NCI-H2107 (cell line): Measurements from ENCODE around the gene ASAP2.

ENCODE experiments used
- DNase-seq: peaks from one replicate; lab custom pipeline; 2025; lab: John Stamatoyannopoulos, UW

Gene ASAP2

DNA sequence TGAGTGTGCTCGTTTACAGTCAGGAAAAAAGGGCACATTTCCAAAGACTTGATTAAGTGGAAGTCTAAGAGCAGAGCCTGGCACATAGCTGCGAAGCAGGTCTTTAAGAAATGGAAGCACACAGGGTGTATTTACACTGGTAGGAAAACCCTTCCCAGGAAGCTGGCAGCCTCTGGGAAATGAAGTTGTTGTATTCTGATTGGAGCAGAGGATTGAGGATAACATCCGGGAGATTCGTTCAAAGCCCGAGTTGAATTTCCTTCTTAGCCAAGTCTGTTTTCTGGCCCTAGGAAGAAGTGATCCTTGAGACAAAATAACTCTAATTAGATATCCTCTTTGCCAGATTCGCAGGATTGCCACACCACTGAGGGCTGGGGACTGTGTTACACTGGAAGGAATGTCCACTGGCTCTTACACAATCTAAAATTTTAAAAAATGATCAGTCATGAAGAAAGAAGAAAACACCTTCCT is 140.8 kb downstream of the ASAP2 start:
- DNase-seq: no peak

DNA sequence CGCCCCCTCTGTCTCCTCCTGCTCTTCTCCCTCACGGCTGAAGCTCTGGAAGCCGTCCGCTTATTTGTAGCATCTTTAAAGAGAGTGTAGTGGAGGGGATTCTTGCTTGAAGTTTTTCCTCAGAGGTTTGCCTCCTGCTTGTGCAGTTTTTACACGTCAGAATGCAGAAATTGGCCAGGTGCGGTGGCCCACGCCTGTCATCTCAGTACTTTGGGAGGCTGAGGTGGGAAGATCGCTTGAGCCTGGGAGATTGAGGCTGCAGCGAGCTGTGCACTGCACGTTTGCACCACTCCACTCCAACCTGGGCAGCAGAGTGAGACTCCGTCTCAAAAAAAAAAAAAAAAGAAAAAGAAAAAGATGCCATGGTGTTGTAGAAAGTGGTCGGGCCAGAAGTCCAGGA is 147.7 kb downstream of the ASAP2 start:
- no peak for DNase-seq

GRCh38 chr2:9355270-9355669 is 148.7 kb downstream of the ASAP2 start:
- DNase-seq: no peak

DNA sequence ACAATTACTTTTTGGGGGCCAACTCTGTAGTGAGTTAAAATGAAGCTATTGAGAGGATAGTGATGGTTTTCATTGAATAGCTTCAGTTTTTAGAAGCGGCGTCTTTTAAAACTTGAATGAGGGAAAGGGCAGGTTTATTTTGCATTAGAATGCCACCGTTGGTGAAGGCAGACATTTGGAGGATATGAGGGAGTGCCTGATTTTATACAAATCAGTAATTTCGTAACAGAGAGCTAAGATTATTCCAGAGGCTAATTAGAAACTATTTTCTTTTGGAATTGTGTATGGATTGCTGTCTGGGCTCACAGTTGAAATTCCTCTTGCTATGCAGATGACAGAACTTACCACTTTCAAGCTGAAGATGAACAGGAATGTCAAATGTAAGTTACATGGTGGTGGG is 149.1 kb downstream of the ASAP2 start:
- DNase-seq: no peak

- no peak for DNase-seq
These were observed 149.6 kb downstream of the ASAP2 start for GRCh38 chr2:9356261-9356660.

DNA sequence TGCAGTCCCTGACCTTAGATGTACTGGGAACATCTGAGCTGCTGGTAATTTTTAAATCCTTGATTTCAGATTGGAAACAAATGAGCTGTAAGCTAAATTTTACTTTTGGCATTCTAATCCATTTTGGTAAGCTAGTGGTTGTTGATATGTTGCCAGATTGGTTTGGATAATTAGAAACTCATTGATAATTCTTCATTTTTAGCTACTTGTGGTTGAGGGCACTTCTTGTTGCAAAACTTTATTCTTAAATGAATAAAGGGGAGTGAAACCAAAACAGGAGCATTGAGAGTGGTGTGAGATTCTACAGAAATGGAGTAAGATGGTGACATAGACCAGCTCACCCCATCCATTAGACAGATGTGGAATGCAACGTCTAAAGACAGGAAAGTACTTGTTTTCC is 152.2 kb downstream of the ASAP2 start:
- DNase-seq: no peak

GRCh38 chr2:9359463-9359862 is 152.9 kb downstream of the ASAP2 start:
- DNase-seq: no peak

GRCh38 chr2:9360110-9360509 is 153.5 kb downstream of the ASAP2 start:
- DNase-seq: no peak

DNA sequence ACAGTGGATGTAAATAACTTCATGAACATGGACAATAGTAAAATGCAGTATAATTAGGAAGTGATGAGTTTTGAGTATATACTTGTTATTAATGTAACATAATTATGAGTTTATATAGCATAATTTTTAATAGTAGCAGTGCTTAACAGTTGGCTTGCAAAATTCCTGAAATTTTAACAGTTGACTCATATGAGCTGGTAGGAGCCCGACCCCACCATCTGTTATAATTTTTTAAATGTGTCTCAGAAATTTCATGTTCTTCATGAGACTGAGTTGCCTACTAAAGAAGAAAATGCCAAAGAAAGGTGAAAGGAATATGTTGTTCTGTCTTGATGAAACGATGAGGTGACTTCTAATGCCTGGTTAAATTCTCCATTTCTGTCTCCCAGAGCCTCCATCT is 154.1 kb downstream of the ASAP2 start:
- DNase-seq: no peak

- DNase-seq: no peak
These were observed 157.8 kb downstream of the ASAP2 start for GRCh38 chr2:9364373-9364772.

DNA sequence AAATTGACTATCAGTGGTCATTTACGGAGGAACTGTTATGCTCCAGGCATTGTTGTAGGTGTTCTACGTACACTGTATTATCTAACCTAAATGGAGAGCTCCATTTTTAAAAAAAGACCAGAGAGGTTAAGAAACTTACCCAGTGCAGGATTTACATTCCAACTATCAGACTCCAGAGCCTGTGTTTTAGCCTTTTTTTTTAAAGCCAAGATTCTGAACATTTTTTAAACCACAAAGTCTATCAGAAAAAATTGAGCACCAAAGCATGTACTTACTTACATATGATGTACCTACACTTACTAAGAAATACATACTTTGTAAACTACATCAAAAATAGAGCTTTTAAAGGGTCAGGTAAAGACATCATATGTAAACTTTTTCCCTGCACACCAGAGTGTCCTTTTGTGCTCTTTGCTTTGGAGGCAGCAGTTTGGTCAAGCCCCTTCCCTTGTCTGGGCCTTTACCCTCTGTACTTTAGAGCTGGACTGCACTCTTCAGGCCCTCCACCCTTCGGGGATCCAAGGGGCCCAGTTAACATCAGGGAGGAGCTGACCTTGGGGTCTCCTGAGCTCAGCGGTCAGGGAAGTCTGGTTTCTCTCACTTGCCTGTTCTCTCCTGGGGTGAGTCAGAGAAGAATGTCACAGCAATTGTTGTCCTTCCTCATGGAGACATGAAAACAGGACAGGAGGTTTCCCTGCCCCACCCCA is 158.3 kb downstream of the ASAP2 start:
- no peak for DNase-seq

GRCh38 chr2:9365498-9366019 is 158.9 kb downstream of the ASAP2 start:
- no peak for DNase-seq

- DNase-seq: no peak
These were observed 159.4 kb downstream of the ASAP2 start for GRCh38 chr2:9366026-9366425.

GRCh38 chr2:9370746-9371145 is 164.1 kb downstream of the ASAP2 start:
- no peak for DNase-seq

- peak; percentile 31 for DNase-seq
These were observed 166.4 kb downstream of the ASAP2 start for GRCh38 chr2:9373047-9373446.

DNA sequence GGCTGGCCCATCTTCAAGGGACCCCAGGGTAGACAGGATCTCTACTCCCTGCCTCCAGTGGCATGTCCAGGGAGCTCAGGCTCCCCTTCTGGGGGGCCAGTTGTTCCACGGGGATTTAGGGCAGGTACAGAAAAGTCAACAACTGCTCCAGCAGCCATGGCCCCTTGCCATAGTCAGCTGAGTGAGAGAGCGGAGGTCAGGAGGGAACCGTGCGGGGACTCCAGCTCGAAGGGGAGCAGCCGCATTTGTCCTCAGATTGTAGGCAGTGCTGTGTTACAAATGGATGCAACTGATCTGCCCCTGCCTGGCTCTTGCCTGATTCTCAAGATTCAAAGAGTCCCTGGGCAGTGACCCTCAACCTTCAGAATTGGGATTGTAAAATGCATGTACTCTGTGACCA is 166.9 kb downstream of the ASAP2 start:
- DNase-seq: no peak

GRCh38 chr2:9374071-9374730 is 167.6 kb downstream of the ASAP2 start:
- no peak for DNase-seq

GRCh38 chr2:9375857-9376428 is 169.3 kb downstream of the ASAP2 start:
- no peak for DNase-seq

- no peak for DNase-seq
These were observed 171.0 kb downstream of the ASAP2 start for GRCh38 chr2:9377461-9378097.

GRCh38 chr2:9378433-9379390 is 172.1 kb downstream of the ASAP2 start:
- DNase-seq: no peak

DNA sequence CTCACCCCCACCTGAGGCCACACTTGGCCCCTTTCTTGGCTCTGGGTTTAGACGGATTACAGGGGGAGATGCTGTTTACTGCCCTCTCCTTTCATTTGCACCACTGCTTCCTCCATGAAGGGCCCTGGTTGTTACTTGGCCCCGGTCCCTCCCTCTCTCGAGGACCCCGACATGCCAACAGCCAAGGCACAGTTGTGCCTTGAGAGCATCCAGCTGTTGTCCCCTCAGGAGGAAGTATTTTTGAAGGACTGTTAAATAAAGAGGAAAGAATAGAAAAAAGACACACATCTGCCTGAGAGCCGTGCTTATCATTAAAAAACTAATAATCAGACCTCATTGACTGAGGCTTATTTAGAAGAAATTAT is 172.8 kb downstream of the ASAP2 start:
- DNase-seq: no peak
